Measurements from ENCODE around the gene PGM2. TPM values are rescaled to one million over a fixed set of nuclear protein-coding genes. Genes with fewer than 3 reads are reported as not detected.

PGM2 gene
- total and polyA plus RNA-seq, 10 of the 15 experiments (the other 5 are each of a cell fraction or from before 2014, with no cell fraction given), result 11.9 to 41.7 (median 37.1) TPM

DNA sequence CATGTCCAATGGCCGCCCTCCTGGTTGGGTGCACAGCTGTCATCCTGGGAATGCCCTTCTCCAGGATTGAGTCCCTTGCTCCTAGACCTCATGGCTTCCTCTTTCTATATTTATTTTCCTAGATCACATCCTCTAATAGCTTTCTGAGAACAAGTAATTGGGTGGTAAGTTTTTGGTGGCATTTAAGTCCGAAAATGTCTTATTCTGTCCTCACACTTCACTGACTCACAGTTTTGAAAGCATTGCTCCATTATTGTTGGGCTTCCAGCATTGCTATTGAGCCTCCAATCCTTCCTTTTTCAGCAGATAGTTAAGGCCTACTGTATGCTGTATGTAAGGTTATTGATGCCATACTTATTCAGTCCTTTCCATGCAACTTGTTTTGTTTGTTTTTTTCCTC is 25.9 kb downstream of the PGM2 start (continued):
- TF ChIP-seq, protein P1, sequence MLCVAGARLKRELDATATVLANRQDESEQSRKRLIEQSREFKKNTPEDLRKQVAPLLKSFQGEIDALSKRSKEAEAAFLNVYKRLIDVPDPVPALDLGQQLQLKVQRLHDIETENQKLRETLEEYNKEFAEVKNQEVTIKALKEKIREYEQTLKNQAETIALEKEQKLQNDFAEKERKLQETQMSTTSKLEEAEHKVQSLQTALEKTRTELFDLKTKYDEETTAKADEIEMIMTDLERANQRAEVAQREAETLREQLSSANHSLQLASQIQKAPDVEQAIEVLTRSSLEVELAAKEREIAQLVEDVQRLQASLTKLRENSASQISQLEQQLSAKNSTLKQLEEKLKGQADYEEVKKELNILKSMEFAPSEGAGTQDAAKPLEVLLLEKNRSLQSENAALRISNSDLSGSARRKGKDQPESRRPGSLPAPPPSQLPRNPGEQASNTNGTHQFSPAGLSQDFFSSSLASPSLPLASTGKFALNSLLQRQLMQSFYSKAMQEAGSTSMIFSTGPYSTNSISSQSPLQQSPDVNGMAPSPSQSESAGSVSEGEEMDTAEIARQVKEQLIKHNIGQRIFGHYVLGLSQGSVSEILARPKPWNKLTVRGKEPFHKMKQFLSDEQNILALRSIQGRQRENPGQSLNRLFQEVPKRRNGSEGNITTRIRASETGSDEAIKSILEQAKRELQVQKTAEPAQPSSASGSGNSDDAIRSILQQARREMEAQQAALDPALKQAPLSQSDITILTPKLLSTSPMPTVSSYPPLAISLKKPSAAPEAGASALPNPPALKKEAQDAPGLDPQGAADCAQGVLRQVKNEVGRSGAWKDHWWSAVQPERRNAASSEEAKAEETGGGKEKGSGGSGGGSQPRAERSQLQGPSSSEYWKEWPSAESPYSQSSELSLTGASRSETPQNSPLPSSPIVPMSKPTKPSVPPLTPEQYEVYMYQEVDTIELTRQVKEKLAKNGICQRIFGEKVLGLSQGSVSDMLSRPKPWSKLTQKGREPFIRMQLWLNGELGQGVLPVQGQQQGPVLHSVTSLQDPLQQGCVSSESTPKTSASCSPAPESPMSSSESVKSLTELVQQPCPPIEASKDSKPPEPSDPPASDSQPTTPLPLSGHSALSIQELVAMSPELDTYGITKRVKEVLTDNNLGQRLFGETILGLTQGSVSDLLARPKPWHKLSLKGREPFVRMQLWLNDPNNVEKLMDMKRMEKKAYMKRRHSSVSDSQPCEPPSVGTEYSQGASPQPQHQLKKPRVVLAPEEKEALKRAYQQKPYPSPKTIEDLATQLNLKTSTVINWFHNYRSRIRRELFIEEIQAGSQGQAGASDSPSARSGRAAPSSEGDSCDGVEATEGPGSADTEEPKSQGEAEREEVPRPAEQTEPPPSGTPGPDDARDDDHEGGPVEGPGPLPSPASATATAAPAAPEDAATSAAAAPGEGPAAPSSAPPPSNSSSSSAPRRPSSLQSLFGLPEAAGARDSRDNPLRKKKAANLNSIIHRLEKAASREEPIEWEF (IDR thresholded peaks at IDR 0.05; ENCODE audit: insufficient replicate concordance, low read depth, low read length), result no peak

DNA sequence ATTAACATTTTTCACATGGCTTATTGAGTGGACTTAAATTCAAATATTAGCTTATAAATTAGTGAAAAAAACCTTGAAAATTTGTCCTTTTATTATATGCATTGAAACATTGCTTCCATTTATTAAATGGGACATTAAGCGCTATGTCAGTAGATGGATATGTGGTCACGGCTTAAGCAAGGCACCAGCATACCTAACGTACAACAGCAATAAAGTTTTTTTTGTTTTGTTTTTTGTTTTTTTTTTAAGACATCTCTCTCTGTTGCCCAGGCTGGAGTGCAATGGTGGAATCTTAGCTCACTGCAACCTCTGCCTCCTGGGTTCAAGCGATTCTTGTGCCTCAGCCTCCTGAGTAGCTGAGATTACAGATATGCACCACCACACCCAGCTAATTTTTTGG is 31.6 kb downstream of the PGM2 start:
- H3K79me2 ChIP-seq (ENCODE audit: control insufficient read depth, insufficient read depth, low read length), result no peaks in the 10 kb centered on the region
- ATAC-seq (no peak), FAIRE-seq (no peak), DNase-seq (ENCODE audit: low read depth, low spot score) (no peak)
- in situ Hi-C loops (cut with MboI), result no loop called here
- ChIA-PET SMC1A (ENCODE audit: uncharacterized antibody, unreplicated experiment) (interaction anchor here (1.0 to 1.4 kb wide), 5 partner anchors 19 to 177 kb away, joined by 3 read pairs; no protein-coding TSS in a partner anchor), POLR2A (interaction anchor here (0.7 kb wide), 2 partner anchors 16 to 1078 kb away, joined by 3 read pairs; no protein-coding TSS in a partner anchor), CTCF (interaction anchor here (0.6 to 1.0 kb wide), 4 partner anchors 32 to 217 kb away, joined by 3 to 4 read pairs (median 3); partner anchors contain the start of gene PGM2), RAD21 (ENCODE audit: unreplicated experiment) (interaction anchor here (0.6 to 1.4 kb wide), 2 partner anchors 54 to 185 kb away, joined by 3 to 4 read pairs; no protein-coding TSS in a partner anchor)
- H3K4me1 ChIP-seq (ENCODE audit: control insufficient read depth, insufficient read depth, low read length), result no peaks in the 10 kb centered on the region
- H3K36me3 ChIP-seq (ENCODE audit: control insufficient read depth in 2 of 2, insufficient read depth in 2 of 2, low read length in 1 of 2), result peaks cover 2 to 4% of the 10 kb centered on the region in 2 experiments; a peak in 3 of 4 replicates
- no peak overlapping the region for H3K4me3 ChIP-seq
- TF ChIP-seq NR2C2 (IDR thresholded peaks at IDR 0.05; ENCODE audit: borderline replicate concordance, control insufficient read depth, insufficient read length, low read depth), result no peak
- TF ChIP-seq HDAC6 (IDR thresholded peaks at IDR 0.05; ENCODE audit: unreplicated experiment), result no peak
- TF ChIP-seq SUPT20H (IDR thresholded peaks at IDR 0.05; ENCODE audit: borderline replicate concordance, control insufficient read depth, low read depth, low read length), result no peak
- no peak for TF ChIP-seq SMC3 (IDR thresholded peaks at IDR 0.05; ENCODE audit: borderline replicate concordance, low read length)
- TF ChIP-seq, protein P2, sequence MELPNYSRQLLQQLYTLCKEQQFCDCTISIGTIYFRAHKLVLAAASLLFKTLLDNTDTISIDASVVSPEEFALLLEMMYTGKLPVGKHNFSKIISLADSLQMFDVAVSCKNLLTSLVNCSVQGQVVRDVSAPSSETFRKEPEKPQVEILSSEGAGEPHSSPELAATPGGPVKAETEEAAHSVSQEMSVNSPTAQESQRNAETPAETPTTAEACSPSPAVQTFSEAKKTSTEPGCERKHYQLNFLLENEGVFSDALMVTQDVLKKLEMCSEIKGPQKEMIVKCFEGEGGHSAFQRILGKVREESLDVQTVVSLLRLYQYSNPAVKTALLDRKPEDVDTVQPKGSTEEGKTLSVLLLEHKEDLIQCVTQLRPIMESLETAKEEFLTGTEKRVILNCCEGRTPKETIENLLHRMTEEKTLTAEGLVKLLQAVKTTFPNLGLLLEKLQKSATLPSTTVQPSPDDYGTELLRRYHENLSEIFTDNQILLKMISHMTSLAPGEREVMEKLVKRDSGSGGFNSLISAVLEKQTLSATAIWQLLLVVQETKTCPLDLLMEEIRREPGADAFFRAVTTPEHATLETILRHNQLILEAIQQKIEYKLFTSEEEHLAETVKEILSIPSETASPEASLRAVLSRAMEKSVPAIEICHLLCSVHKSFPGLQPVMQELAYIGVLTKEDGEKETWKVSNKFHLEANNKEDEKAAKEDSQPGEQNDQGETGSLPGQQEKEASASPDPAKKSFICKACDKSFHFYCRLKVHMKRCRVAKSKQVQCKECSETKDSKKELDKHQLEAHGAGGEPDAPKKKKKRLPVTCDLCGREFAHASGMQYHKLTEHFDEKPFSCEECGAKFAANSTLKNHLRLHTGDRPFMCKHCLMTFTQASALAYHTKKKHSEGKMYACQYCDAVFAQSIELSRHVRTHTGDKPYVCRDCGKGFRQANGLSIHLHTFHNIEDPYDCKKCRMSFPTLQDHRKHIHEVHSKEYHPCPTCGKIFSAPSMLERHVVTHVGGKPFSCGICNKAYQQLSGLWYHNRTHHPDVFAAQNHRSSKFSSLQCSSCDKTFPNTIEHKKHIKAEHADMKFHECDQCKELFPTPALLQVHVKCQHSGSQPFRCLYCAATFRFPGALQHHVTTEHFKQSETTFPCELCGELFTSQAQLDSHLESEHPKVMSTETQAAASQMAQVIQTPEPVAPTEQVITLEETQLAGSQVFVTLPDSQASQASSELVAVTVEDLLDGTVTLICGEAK (IDR thresholded peaks at IDR 0.05; ENCODE audit: borderline replicate concordance), result 0 out of 2 replicates have a peak, but pooled peaks have one; percentile 20
- no peak for TF ChIP-seq E2F4 (IDR thresholded peaks at IDR 0.05; ENCODE audit: low read depth, low read length)
- no peak for TF ChIP-seq KDM1A (IDR thresholded peaks at IDR 0.05; ENCODE audit: borderline replicate concordance)
- H4K20me1 ChIP-seq (ENCODE audit: control insufficient read depth, insufficient read depth), result no peaks in the 10 kb centered on the region
- no peak overlapping the region for H3K4me2 ChIP-seq (ENCODE audit: control insufficient read depth, insufficient read depth)
- no peaks in the 10 kb centered on the region for H3K27me3 ChIP-seq (replicated peaks in 1 of 2; ENCODE audit: control insufficient read depth in 2 of 2, insufficient read depth in 2 of 2, low read length in 1 of 2)
- BruUV-seq (replicated peaks), result no TSS peak
- intact Hi-C loops (cut with micrococcal nuclease; ENCODE audit: unreplicated experiment), result no loop called here
- H2AFZ ChIP-seq (ENCODE audit: control insufficient read depth, low read depth, low read length), result no peak overlapping the region
- no peak overlapping the region for H3K27ac ChIP-seq (ENCODE audit: control insufficient read depth, insufficient read depth)
- no peak overlapping the region for H3K9ac ChIP-seq (ENCODE audit: control insufficient read depth, insufficient read depth, low read length)
- H3K9me3 ChIP-seq (replicated peaks; ENCODE audit: control insufficient read depth, insufficient read depth, low read length), result no peaks in the 10 kb centered on the region
- 91% methylated on average over 4 of the region's 4 CpGs for WGBS (ENCODE audit: insufficient coverage, insufficient replicate concordance, low lambda C conversion rate, missing lambda C conversion rate)
